RPMI8226 (cell line): ENCODE measurements around the gene GHSR.

Source experiments
- DNase-seq: peaks from one replicate; pipeline ENCODE4 v3.0.0-alpha.2; 2015

GHSR gene

GRCh38 chr3:172447611-172448579 is at the start of gene GHSR:
Gene GHSR (minus strand): TSS chr3:172448456. CDS start chr3:172448413, 43 bp downstream.
- DNase-seq = no peak

- DNase-seq = peak; percentile 83
Measured at GRCh38 chr3:172490198-172490669, 42.0 kb upstream of the GHSR start.

- no peak for DNase-seq
Measured at GRCh38 chr3:172478116-172478515, 29.9 kb upstream of the GHSR start.

- no peak for DNase-seq
Measured at GRCh38 chr3:172476347-172476746, 28.1 kb upstream of the GHSR start.

GRCh38 chr3:172475703-172476102 is 27.4 kb upstream of the GHSR start:
- no peak for DNase-seq

- DNase-seq = no peak
Measured at GRCh38 chr3:172471903-172472302, 23.6 kb upstream of the GHSR start.

- no peak for DNase-seq
Measured at GRCh38 chr3:172470588-172470987, 22.3 kb upstream of the GHSR start.

- DNase-seq = no peak
Measured at GRCh38 chr3:172467170-172467824, 19.0 kb upstream of the GHSR start.

- no peak for DNase-seq
Measured at GRCh38 chr3:172466553-172467130, 18.4 kb upstream of the GHSR start.

GRCh38 chr3:172465281-172465680 is 17.0 kb upstream of the GHSR start:
- no peak for DNase-seq

GRCh38 chr3:172464306-172464705 is 16.1 kb upstream of the GHSR start:
- no peak for DNase-seq

- DNase-seq = peak; percentile 68
Measured at GRCh38 chr3:172461530-172462138, 13.4 kb upstream of the GHSR start.

- DNase-seq = no peak
Measured at GRCh38 chr3:172456404-172456803, 8.1 kb upstream of the GHSR start.

GRCh38 chr3:172454180-172454579 is 5.9 kb upstream of the GHSR start:
- no peak for DNase-seq

GRCh38 chr3:172449466-172450149 is 1.4 kb upstream of the GHSR start:
- DNase-seq = peak; percentile 13

- DNase-seq = no peak
Measured at GRCh38 chr3:172448661-172449465, 607 bp upstream of the GHSR start.

GRCh38 chr3:172446198-172446597 is 2.1 kb downstream of the GHSR start:
- DNase-seq = no peak

GRCh38 chr3:172444821-172445220 is 3.4 kb downstream of the GHSR start:
- no peak for DNase-seq

GRCh38 chr3:172442606-172443005 is 5.7 kb downstream of the GHSR start:
- DNase-seq = no peak

GRCh38 chr3:172441581-172441980 is 6.7 kb downstream of the GHSR start:
- DNase-seq = no peak

- no peak for DNase-seq
Measured at GRCh38 chr3:172438186-172438585, 10.1 kb downstream of the GHSR start.

GRCh38 chr3:172437713-172438112 is 10.5 kb downstream of the GHSR start:
- no peak for DNase-seq
